NCI-H748 treated with DMSO at 0.1 percent for 48 hours (cell line): Measurements from ENCODE around the gene USH1G.
"Not testable (repeated sequence)": the region's sequence is repeated elsewhere in the genome, so short reads cannot be mapped to it uniquely, and the experiment has no call there.

ENCODE experiments used
- DNase-seq: peaks from one replicate; lab custom pipeline; 2025; lab: John Stamatoyannopoulos, UW

The USH1G gene

DNA sequence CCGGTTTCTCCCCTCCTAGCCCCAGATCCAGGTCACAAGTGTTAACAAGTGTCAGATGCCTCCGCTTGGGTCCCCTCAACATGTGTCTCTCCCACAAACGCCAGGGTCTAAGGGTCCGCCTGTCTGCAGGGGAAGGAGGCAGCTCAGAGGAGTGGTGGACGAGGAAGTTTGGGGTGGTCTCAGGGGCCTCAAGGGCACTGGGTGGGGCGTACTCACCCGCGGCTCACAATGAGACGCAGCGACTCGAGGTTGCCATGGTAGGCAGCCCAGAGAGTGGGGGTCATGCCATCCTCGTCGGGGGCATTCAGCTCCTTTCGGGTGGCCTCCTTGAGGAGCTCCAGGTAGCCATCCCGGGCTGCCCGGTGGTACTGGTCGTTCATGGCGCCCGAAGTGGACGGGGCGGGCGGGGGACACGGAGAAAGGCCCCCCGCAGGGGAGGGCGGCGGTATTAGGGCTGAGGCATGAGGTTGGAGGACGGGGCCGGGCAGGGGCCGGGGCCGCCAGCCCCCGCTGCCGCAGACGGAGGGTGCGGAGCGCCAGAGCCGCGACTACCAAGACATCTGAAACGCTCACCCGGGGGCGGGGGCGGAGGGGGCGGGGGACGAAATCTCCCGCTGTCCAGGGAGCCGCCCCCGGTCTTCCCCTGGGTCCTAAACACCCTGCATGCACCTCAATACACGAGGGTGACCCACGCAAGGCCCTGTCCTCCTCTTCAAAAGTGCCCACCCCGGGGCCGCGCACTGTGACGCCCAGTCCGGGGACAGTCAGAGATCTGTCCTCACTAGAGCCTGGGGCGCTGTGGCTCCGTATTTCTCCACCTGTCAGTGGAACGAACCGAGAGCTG lies at the start of gene USH1G:
USH1G (minus strand) TSS at position 562 of the 844 bp plus-strand sequence; CDS start at position 380, 182 bp downstream.
- DNase-seq = no peak

DNA sequence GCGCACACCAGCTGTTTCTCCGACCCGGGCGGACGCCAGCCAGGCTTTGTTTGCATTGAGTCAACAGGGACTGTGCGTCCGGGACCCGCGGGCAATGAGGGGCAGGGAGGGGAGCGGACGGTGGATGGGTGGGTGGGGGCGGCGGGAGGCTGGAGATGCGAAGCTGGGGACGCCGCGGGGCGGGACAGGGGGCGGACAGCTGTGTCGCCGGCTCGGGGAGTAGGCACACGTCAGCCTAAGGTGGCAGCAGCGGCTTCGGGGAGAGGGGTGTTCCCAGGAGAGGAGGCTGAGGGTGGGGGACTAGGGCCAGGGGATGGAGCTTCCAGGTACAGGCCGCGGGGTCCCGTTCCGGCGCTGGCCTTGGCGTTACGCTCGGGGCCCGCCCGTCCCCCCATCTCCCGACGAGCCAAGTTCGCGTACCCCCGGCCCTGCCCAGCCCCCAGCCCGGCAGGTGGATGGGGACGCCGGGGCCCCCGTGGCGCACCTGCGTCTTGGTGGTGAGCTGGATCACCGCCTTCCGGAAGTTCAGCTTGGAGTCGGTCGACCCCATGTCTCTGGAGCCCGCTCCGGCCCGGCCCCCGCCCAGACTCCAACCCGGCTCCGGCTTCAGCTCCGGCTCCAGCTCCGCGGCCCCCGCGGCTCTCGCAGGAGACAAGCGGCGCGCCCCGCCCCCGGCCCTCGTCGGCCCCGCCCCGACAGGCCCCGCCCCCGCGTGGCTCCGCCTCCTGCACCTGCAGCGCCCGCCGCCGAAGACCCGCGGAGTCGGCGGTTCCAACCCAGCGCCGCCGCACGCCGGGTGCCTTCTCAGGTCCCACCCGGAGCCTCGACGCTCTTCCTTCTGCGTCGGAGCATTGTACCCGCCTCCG lies 49.3 kb upstream of the USH1G start, which contains the start of gene HID1:
HID1 (minus strand) TSS at position 653 of the 866 bp plus-strand sequence; CDS start at position 550, 103 bp downstream.
- peak; percentile 50 for DNase-seq

DNA sequence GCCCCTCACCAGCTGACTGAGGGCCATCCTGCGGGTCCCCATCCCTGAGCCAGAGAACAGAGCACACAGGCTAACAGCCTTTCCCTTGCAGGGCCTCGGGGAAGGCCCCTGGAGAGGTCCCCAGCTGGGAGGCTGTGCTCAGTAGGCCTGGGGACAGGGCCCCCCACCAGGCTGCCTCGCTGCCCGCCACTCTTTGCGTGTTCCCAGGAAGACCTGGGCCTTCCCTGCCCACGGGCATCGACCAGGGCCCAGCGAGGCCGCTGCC lies 48.7 kb upstream of the USH1G start:
- no peak for DNase-seq

DNA sequence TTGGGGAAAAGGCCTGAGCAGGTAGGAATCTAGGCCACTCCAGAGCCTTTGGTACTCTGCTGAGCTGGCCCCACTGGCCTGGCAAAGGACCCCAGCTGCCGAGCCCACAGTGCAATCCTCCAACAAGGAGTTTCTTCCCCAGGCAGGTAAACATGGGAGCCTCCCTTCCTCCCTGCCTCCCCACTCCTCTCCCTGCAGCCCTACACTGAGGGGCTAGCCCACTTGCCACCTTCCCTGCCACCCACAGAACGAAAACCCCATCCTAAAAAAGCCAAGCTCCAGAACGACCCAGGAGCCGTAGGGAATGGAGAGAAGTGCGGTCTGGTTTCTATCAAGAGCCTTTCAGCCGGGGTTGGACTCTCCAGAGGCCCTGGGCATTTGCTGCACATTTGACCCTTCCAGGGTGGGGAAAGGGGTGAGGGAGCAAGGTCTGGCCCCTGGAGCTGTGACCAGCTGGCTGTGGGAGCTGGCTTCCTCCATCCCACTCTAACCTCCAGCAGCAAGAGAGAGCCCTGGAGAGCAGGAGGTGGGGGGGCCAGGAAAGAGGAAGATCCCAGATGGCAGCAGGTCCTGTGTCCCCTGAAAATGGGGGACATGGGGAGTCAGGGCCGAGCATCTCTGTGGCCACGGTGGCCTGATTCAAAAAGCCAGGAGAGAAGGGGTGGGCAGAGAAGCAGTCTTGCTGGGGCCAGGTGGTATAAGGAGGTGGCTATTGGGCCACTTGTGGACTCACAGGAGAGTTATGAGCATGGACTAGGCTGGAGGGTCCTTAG lies 48.2 kb upstream of the USH1G start:
- no peak for DNase-seq

DNA sequence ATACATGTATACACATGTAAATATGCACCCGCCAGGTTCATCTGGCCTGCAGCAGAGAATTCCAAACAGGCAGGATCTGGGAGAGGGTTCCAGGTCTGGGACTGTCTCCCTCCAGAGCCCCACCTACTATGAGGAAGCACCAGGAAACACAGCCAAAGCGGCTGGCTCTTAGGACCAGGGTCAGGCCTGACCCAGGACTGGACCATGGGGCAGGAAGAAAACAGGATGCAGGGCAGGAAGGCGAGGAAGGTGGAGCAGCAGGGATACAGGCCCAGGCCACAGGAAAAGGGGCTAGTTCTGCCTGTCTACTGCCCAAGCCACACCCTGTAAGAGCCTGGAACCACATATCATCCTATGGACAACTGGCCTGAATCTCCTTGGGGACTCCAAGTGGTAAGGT lies 47.3 kb upstream of the USH1G start:
- DNase-seq = no peak

DNA sequence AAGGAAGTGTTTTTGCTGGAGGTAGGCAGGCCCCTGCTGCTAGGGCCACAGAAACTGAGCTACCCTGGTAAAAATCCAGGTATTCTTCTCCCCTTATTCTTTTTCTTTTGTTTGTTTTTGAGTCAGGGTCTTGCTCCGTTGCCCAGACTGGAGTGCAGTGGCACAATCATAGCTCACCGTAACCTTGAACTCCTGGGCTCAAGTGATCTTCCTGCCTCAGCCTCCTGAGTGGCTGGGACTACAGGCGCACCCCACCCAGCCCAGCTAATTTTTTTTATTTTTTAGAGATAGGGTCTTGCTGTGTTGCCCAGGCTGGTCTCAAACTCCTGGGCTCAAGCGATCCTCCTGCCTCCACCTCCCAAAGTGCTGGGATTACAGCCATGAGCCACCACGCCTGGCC lies 46.4 kb upstream of the USH1G start:
- DNase-seq = not testable (repeated sequence)

DNA sequence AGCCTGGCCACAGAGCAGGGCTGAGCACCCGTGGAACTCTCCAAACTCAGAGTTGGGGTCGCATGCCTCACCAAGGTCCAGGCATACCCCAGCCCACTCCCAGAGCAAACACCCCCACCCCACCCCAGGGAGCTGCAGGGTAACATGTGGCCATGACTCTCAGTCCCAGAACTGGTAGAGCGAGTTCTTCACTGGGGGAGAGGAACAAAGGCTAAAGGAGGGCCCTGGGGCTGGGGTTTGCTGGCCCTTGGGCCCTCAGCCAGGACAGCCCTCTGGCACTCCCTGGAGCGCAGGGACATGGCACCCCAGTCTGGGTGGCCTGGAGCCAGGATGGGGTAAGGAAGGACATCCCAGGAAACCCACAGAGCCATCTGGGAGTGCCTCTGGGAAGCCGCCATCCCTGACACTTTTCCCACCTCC lies 45.3 kb upstream of the USH1G start:
- DNase-seq = no peak

DNA sequence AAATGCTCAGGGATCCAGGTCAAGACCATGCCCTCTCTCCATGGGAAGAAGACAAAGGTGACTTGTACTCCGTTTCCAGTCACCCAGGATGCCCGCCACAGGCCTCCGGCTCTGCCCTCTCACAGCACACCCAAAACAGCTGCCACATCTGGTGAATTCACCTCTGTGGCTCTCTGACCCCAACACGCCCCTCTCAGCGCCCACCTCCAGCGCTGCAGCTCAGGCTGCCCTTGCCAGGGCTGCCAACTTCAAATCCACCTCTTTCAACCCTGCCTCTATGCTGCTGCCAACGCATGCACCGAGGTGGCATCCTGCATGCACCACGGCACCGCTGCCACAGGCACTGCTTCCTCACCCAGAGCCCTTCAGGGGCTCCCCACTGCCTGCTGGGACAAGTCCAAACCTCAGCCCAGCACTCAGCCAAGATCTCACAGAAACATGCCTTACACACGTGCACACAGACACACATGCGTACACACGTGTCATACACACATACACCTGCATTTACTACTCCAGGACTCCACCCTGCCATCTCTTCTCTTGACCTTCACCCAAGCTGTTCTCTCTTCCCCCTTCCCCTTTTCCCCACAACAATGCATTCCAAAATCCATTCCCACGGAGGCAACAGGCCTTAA lies 42.0 kb upstream of the USH1G start:
- no peak for DNase-seq

DNA sequence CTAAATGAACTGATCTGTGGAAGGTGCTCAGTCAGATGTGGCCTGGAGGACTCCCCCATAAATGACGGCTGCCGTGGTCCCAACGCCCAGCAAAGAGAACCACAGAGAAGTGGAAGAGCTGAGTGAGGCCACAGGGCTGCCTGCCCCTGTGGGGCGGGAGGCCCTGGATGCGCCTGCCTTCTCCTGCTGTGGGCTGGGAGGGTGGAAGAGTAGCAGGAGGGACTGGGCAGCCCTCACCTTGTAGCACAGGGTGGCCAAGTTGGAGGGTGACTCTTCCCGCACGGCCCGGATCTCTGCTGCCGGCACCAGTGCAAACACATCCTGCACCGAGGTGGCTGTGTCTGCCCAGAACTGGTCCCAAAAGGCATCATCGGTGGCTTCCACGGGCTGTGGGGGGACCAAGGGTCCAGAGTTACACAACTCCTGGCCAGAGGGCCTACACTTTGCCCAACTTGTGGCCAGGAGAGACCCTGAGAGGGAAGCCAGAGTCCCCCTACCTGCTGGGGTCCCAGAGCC lies 41.2 kb upstream of the USH1G start:
- no peak for DNase-seq

DNA sequence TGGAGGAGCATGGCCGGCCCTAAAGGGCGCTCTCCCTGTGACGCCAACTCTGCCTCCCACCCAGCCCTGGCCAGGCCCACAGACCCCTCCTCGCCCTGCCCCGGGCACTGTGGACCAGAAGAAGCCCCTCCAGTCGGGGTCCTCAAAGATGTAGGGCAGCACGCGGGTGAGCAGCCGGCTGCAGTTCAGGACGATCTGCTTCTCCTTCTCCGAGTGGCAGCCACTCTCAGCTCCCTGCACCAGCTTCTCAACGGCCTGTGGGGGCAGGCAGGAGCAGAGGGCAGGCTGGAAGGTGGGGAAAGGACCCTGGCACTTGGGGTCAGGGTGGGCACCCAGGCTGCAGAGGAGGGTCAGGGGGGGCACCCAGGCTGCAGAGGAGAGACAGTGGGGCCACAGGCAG lies 40.6 kb upstream of the USH1G start:
- DNase-seq = no peak

DNA sequence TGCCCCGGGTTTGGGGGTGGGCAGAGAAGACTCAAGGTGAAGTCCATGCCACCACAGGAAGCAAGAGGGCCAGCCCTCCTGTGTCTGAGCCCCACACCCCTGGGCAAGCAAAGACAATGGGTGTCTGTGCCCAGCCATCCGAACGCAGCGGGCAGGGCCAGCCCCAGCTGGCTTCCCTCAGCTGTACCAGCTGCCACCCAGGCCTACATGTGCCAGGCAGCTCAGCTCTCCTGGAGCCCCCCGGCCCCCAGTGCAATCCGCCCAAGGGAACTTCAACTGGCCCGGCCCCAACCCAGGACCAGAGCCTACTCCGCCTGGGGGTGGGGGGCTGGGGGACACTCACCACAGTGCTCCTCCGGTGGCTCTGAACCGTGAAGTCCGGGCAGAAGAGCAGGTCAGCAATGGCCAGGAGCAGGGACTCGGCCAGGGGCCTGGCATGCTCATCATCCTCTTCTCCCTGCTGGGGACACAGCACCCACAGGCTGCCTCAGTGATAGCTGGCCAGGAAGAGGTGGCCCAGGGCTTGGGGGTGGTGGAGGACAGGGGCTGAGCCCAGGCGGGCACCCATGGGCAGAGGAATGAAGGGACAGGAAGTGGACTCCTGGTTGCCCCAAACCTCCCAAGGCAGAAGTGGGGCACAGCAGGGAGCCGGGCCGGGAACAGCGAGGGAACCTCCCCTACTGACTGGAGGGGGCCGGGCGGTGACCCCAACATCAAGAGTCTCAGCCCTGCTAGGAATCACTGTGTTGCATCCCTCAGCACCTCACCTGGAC lies 39.8 kb upstream of the USH1G start:
- DNase-seq = no peak

DNA sequence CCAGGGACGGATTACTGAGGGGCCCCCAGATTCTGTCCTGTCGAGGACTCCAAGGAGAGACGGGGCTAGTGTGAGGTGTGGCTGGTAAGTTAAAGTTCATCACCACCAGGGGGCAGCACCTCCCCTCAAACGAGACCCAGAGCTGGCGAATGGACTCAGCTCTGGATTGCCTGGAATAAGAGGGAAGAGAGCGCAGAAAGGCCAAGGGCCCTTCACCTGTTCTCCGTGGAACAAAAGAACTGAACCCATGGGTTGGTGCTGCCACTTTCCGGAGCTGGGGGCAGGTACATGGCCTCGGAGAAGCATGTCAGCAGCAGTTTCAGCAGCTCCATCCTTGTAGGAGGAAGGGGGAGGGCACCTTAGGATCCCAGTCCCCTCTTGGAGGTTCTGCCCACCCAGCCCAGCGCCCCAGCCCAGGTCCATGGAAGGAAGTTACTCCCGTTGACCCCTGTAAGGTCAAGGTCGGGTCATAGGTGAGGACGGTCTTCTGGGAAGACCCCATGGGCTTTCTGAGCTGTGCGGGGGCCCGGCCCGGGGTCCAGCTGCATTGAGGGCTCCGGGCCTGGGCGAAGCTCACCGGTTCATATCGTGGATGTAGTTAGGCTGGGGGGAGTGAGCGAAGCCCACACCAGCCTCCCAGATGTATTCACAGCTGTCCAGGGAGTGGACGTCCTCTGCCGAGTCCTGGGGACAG lies 38.7 kb upstream of the USH1G start:
- peak; percentile 41 for DNase-seq

DNA sequence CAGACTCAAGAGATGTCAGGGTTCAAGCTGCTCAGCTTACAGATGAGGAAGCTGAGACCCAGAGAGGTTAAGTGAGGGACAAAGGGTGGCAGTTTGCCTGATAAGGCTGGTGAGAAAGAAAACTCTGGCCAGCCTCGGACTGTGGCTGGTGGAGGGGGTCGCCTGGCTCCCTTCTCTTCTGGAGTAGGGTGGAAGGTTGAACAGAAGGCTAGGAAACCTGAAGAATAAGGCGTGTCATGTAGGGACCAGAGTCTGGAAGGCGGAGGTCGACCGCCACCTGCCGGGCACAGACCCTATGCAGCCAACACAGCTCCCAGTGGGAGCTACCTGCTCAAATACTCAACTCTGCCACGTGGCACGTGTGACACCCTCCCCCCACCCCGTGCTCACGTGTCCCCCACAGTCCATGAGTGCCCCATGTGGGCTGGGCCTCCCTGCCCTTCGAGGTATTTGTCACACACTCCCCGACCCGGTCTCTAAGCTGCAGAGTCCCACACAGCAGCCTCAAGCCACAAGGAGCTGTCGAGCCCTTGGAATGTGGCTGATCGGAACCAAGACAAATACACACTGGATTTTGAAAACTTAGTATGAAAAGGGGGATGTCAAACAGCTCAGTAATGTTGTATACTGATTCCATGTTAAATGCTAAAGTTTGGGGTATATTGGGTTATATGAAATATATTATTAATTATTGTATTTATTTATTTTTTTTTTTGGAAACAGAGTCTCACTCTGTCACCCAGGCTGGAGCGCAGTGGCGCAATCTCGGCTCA lies 37.7 kb upstream of the USH1G start:
- DNase-seq = no peak

DNA sequence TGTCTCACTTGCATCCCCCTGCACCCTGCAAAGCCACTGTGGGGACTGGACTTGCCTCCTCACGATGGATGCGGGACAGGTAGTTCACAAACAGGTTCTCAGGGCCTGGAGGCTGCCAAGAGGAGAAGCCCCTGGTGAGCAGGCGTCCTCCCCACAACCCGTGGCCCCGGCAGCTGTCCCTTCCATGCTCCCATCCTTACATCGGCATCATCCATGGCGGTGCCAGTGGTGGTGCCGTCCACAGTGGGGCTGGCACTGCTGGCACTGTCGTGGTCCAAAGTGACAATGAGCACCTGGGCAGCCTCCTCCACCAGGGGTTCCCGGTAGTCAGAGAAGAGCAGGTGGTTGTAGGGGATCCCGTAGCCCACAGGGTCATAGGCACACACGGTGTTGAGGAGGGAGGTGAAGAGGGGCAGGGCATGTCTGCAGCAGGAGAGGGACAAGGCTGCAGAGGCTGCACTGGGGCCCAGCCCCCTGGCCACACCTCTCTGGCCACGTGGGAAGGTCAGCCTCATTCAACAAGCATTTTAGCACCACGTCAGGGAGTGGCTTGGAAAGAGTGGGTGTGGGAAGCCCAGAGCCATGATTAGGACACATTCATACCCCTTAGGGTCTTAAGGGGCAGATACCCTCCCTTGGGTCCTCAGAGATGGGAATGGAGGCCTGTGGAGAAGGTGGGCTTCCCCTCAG lies 36.9 kb upstream of the USH1G start:
- no peak for DNase-seq

DNA sequence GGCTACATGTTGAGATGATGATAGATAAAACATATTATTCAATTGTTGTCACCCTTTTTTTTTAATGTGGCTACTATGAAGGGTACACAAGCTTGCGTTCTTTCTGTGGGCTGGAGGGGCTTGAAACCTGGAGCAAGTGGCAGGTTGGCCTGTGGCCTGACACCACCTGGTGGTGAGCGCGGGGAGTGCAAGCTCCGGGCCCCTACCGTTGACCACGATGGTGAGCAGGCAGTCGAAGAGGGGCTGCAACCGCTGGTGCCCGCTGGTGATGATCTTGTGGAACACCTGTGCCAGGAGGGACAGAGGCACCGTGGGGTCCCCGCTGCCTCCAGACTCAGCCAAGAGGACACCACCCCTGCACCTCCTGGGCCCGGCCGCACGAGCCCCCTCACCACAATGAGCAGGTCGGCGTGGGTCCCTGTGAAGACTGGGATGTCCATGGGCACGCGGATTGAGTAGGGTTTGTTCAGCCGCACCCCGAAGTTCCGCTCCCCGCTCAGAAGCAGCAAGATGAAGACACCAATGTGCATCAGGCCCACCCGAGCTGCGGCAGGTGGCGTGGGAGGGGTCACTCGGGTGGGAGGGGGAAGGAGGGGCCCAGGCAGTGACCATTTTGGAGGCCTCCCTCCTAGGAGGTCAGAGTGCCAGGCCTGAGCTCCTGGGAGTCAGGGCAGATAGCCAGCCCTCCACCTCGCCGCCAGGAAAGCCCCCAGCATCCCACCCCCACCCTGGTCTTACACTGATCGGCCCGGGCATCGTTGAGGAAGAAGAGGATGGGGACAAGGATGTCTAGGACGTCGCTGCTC lies 35.1 kb upstream of the USH1G start:
- DNase-seq = peak; percentile 22

DNA sequence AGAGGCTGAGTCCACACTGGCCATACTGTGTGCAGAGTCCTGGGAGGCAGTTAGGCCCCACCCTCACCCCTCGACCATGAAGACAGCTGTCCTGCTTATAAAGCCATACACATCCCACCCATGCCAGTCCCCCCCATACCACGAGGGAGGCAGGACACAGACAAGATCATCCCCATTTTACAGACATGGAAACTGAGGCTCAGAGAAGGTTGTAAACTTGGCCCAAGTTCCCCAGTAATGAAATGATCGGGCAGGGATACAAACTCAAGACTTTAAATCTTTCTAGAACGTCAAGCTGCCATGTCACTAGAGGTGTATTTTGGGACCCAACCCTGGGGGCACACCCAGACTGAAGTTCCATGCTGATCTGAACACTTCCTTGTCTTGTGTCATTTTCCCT lies 33.0 kb upstream of the USH1G start:
- DNase-seq = no peak

DNA sequence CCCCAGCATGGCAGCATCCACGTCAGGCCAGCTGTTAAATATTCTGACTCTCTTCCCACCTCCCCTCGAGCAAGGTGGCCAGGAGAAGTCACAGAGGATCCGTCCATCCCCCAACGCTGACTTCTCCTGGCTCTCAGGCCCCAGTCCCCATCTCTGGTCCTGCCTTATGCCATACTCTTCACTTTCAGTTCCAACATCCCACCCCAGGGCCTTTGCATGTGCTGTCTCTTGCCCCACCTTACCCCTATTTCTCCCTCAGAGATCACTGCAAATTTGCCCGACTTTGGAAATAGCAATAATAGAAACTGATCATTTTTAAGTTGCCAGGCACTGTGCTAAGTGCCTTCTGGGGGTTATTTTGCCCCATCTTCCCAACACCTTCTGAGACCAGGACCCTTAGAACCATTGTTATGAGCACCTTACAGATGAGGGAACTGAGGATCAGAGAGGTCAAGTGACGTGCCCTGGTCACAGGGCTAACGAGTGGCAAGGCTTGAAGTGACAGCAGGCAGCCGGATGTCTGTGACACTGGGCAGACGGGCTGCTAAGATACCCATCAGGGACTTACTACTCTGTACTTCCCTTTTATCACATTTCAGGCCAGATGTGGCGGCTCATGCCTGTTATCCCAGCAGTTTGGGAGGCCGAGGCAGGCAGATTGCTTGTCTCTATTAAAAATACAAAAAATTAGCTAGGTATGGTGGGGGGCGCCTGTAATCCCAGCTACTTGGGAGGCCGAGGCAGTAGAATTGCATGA lies 31.8 kb upstream of the USH1G start:
- no peak for DNase-seq
